Measurements from ENCODE around the gene NMUR1. TPM values are rescaled to one million over a fixed set of nuclear protein-coding genes. Genes with fewer than 3 reads are reported as not detected.

Gene NMUR1
- total RNA-seq, 2 donors from 2014 or later, result 0.21 TPM; not detected in 1

- H3K27me3 Mint-ChIP-seq (ENCODE audit: low read depth), result peaks cover 5% of the 10 kb centered on the region
- peaks cover 16% of the 10 kb centered on the region for H3K4me1 Mint-ChIP-seq (ENCODE audit: low read depth)
- no peaks in the 10 kb centered on the region for H3K9me3 Mint-ChIP-seq
- DNase-seq (no peak), ATAC-seq (replicated peaks in 1 of 2) (no peak)
- no peak overlapping the region for H3K27ac Mint-ChIP-seq
- H3K36me3 Mint-ChIP-seq (ENCODE audit: insufficient read depth in 2 of 2), result no peaks in the 10 kb centered on the region
- no peak overlapping the region for H3K4me3 Mint-ChIP-seq
These were observed 14.6 kb downstream of the NMUR1 start for GRCh38 chr2:231515603-231516002.

GRCh38 chr2:231514951-231515297 is 15.3 kb downstream of the NMUR1 start:
- DNase-seq (no peak), ATAC-seq (replicated peaks in 1 of 2) (no peak)
- Mint-ChIP-seq H3K9me3 (no peaks in the 10 kb centered on the region), H3K27me3 (ENCODE audit: low read depth) (peaks cover 5% of the 10 kb centered on the region), H3K4me1 (ENCODE audit: low read depth) (peaks cover 16% of the 10 kb centered on the region), H3K4me3 (peak overlapping the region; percentile 92 to 94), H3K36me3 (ENCODE audit: insufficient read depth in 2 of 2) (no peaks in the 10 kb centered on the region), H3K27ac (peak overlapping the region; percentile 49)

GRCh38 chr2:231514225-231514950 is 15.9 kb downstream of the NMUR1 start:
- peak overlapping the region; percentile 92 to 94 for H3K4me3 Mint-ChIP-seq

GRCh38 chr2:231513746-231514224 is 16.5 kb downstream of the NMUR1 start:
- Mint-ChIP-seq H3K27me3 (ENCODE audit: low read depth) (no peaks in the 10 kb centered on the region), H3K9me3 (no peaks in the 10 kb centered on the region)

More at GRCh38 chr2:231514225-231514950, 15.9 kb downstream of the NMUR1 start:
- H3K36me3 Mint-ChIP-seq (ENCODE audit: insufficient read depth in 2 of 2), result no peaks in the 10 kb centered on the region
- DNase-seq (peak; percentile 99), ATAC-seq (replicated peaks in 1 of 2) (peak; percentile 99)
- H3K9me3 Mint-ChIP-seq, result no peaks in the 10 kb centered on the region
- peaks cover under 1% of the 10 kb centered on the region for H3K27me3 Mint-ChIP-seq (ENCODE audit: low read depth)
- peak overlapping the region; percentile 96 for H3K27ac Mint-ChIP-seq
- H3K4me1 Mint-ChIP-seq (ENCODE audit: low read depth), result peaks cover 16% of the 10 kb centered on the region

GRCh38 chr2:231512222-231512621 is 18.0 kb downstream of the NMUR1 start:
- Mint-ChIP-seq H3K27ac (no peak overlapping the region), H3K27me3 (ENCODE audit: low read depth) (no peaks in the 10 kb centered on the region), H3K4me1 (ENCODE audit: low read depth) (peaks cover 16% of the 10 kb centered on the region), H3K36me3 (ENCODE audit: insufficient read depth in 2 of 2) (no peaks in the 10 kb centered on the region), H3K9me3 (no peaks in the 10 kb centered on the region), H3K4me3 (peak overlapping the region in 1 of 2 donors; percentile 12)
- no peak for ATAC-seq (replicated peaks in 1 of 2)
- no peak for DNase-seq

More at GRCh38 chr2:231513746-231514224, 16.5 kb downstream of the NMUR1 start:
- Mint-ChIP-seq H3K4me3 (peak overlapping the region; percentile 92 to 94), H3K4me1 (ENCODE audit: low read depth) (peaks cover 16% of the 10 kb centered on the region), H3K36me3 (ENCODE audit: insufficient read depth in 2 of 2) (no peaks in the 10 kb centered on the region), H3K27ac (peak overlapping the region; percentile 96)
- ATAC-seq (replicated peaks in 1 of 2), result no peak
- no peak for DNase-seq

GRCh38 chr2:231503766-231504165 is 26.5 kb downstream of the NMUR1 start:
- H3K4me1 Mint-ChIP-seq (ENCODE audit: low read depth), result no peaks in the 10 kb centered on the region
- DNase-seq (no peak), ATAC-seq (replicated peaks in 1 of 2) (no peak)
- no peaks in the 10 kb centered on the region for H3K9me3 Mint-ChIP-seq
- H3K4me3 Mint-ChIP-seq, result no peak overlapping the region
- no peaks in the 10 kb centered on the region for H3K36me3 Mint-ChIP-seq (ENCODE audit: insufficient read depth in 2 of 2)
- no peak overlapping the region for H3K27ac Mint-ChIP-seq
- no peaks in the 10 kb centered on the region for H3K27me3 Mint-ChIP-seq (ENCODE audit: low read depth)

- Mint-ChIP-seq H3K4me3 (no peak overlapping the region), H3K9me3 (no peaks in the 10 kb centered on the region), H3K27ac (no peak overlapping the region), H3K27me3 (ENCODE audit: low read depth) (no peaks in the 10 kb centered on the region), H3K4me1 (ENCODE audit: low read depth) (no peaks in the 10 kb centered on the region), H3K36me3 (ENCODE audit: insufficient read depth in 2 of 2) (no peaks in the 10 kb centered on the region)
- DNase-seq (no peak), ATAC-seq (replicated peaks in 1 of 2) (no peak)
These were observed 27.6 kb downstream of the NMUR1 start for GRCh38 chr2:231502596-231502995.

- Mint-ChIP-seq H3K27me3 (ENCODE audit: low read depth) (no peaks in the 10 kb centered on the region), H3K4me3 (no peak overlapping the region), H3K4me1 (ENCODE audit: low read depth) (no peaks in the 10 kb centered on the region), H3K27ac (no peak overlapping the region), H3K9me3 (no peaks in the 10 kb centered on the region), H3K36me3 (ENCODE audit: insufficient read depth in 2 of 2) (no peaks in the 10 kb centered on the region)
- DNase-seq, result no peak
- no peak for ATAC-seq (replicated peaks in 1 of 2)
These were observed 32.6 kb downstream of the NMUR1 start for GRCh38 chr2:231497651-231498050.

GRCh38 chr2:231494669-231495068 is 35.6 kb downstream of the NMUR1 start:
- Mint-ChIP-seq H3K4me1 (ENCODE audit: low read depth) (no peaks in the 10 kb centered on the region), H3K9me3 (no peaks in the 10 kb centered on the region), H3K36me3 (ENCODE audit: insufficient read depth in 2 of 2) (no peaks in the 10 kb centered on the region), H3K27me3 (ENCODE audit: low read depth) (no peaks in the 10 kb centered on the region), H3K4me3 (no peak overlapping the region), H3K27ac (no peak overlapping the region)
- ATAC-seq (replicated peaks in 1 of 2) (peak in 1 of 2 donors; percentile 28), DNase-seq (no peak)

- no peaks in the 10 kb centered on the region for H3K36me3 Mint-ChIP-seq (ENCODE audit: insufficient read depth in 2 of 2)
- no peaks in the 10 kb centered on the region for H3K9me3 Mint-ChIP-seq
- peaks cover 14% of the 10 kb centered on the region for H3K27me3 Mint-ChIP-seq (ENCODE audit: low read depth)
- DNase-seq, result no peak
- no peak overlapping the region for H3K27ac Mint-ChIP-seq
- no peak overlapping the region for H3K4me3 Mint-ChIP-seq
- H3K4me1 Mint-ChIP-seq (ENCODE audit: low read depth), result no peaks in the 10 kb centered on the region
- no peak for ATAC-seq (replicated peaks in 1 of 2)
These were observed 39.4 kb downstream of the NMUR1 start for GRCh38 chr2:231490801-231491200.

- Mint-ChIP-seq H3K27ac (no peak overlapping the region), H3K36me3 (ENCODE audit: insufficient read depth in 2 of 2) (no peaks in the 10 kb centered on the region), H3K4me1 (ENCODE audit: low read depth) (no peaks in the 10 kb centered on the region), H3K27me3 (ENCODE audit: low read depth) (peaks cover 14% of the 10 kb centered on the region), H3K9me3 (no peaks in the 10 kb centered on the region), H3K4me3 (no peak overlapping the region)
- DNase-seq (peak in 1 of 2 donors; percentile 24), ATAC-seq (replicated peaks in 1 of 2) (no peak)
These were observed 40.3 kb downstream of the NMUR1 start for GRCh38 chr2:231489990-231490389.

GRCh38 chr2:231488331-231488730 is 41.9 kb downstream of the NMUR1 start:
- Mint-ChIP-seq H3K4me3 (no peak overlapping the region), H3K36me3 (ENCODE audit: insufficient read depth in 2 of 2) (no peaks in the 10 kb centered on the region), H3K4me1 (ENCODE audit: low read depth) (no peaks in the 10 kb centered on the region), H3K9me3 (no peaks in the 10 kb centered on the region), H3K27me3 (ENCODE audit: low read depth) (peaks cover 14% of the 10 kb centered on the region), H3K27ac (no peak overlapping the region)
- ATAC-seq (replicated peaks in 1 of 2), result no peak
- no peak for DNase-seq

- DNase-seq (no peak), ATAC-seq (replicated peaks in 1 of 2) (no peak)
- no peak overlapping the region for H3K4me3 Mint-ChIP-seq
- peaks cover 11% of the 10 kb centered on the region for H3K4me1 Mint-ChIP-seq (ENCODE audit: low read depth)
- peaks cover 14% of the 10 kb centered on the region for H3K27me3 Mint-ChIP-seq (ENCODE audit: low read depth)
- no peaks in the 10 kb centered on the region for H3K9me3 Mint-ChIP-seq
- no peak overlapping the region for H3K27ac Mint-ChIP-seq
- no peaks in the 10 kb centered on the region for H3K36me3 Mint-ChIP-seq (ENCODE audit: insufficient read depth in 2 of 2)
These were observed 43.2 kb downstream of the NMUR1 start for GRCh38 chr2:231486851-231487596.
